ENCODE data around the gene IFNG.

The IFNG gene

DNA sequence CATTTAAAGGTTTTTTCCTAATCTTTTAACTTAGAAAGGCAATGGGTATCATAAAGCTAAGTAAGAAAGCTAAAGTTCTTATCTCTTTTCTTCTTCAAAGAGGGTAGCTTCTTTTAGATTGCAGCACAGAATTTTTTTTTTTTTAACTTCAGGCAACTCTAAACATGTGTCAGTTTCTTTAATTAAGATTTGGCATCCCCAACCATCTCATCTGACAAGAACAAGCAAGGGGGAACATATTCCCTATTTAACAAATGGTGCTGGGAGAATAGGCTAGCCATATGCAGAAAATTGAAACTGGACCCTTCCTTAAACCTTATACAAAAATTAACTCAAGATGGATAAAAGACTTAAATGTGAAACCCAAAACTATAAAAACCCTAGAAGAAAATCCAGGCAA is 14.3 kb upstream of the IFNG start:
- no peak overlapping the region for H3K4me3 ChIP-seq (ENCODE audit: low read depth, low read length, poor library complexity, severe bottlenecking)
- H3K4me1 ChIP-seq (ENCODE audit: insufficient read depth, low read length, severe bottlenecking): peaks cover 9% of the 10 kb centered on the region
- H3K9me3 ChIP-seq (ENCODE audit: low read length): no peaks in the 10 kb centered on the region
- H3K9me2 ChIP-seq (ENCODE audit: low read depth, low read length): no peaks in the 10 kb centered on the region
- TF ChIP-seq CTCF (IDR thresholded peaks at IDR 0.05; ENCODE audit: low read length): no peak
- no peak for TF ChIP-seq EZH2 (IDR thresholded peaks at IDR 0.05; ENCODE audit: borderline replicate concordance, low read length)
- H3F3A ChIP-seq (ENCODE audit: insufficient read depth, low read length): no peaks in the 10 kb centered on the region
- H2AFZ ChIP-seq (ENCODE audit: low read length): no peak overlapping the region
- no peak overlapping the region for H3K4me2 ChIP-seq (ENCODE audit: low read length)
- H4K20me1 ChIP-seq (ENCODE audit: insufficient read depth, low read length): no peaks in the 10 kb centered on the region
- H3K36me3 ChIP-seq (ENCODE audit: insufficient read depth, low read length): no peaks in the 10 kb centered on the region
- no peaks in the 10 kb centered on the region for H3K27me3 ChIP-seq (ENCODE audit: insufficient read depth, low read length)
- H3K9ac ChIP-seq (ENCODE audit: low read length): no peak overlapping the region
- no peak overlapping the region for H3K27ac ChIP-seq (ENCODE audit: low read depth, low read length, poor library complexity, severe bottlenecking)
- H3K79me2 ChIP-seq (ENCODE audit: insufficient read depth, low read length): no peaks in the 10 kb centered on the region

- H3K4me2 ChIP-seq (ENCODE audit: low read length): no peak overlapping the region
- no peaks in the 10 kb centered on the region for H3K9me3 ChIP-seq (ENCODE audit: low read length)
- no peak overlapping the region for H3K27ac ChIP-seq (ENCODE audit: low read depth, low read length, poor library complexity, severe bottlenecking)
- no peak overlapping the region for H3K4me3 ChIP-seq (ENCODE audit: low read depth, low read length, poor library complexity, severe bottlenecking)
- H3K79me2 ChIP-seq (ENCODE audit: insufficient read depth, low read length): no peaks in the 10 kb centered on the region
- TF ChIP-seq CTCF (IDR thresholded peaks at IDR 0.05; ENCODE audit: low read length) (no peak), EZH2 (IDR thresholded peaks at IDR 0.05; ENCODE audit: borderline replicate concordance, low read length) (no peak)
- H3K9ac ChIP-seq (ENCODE audit: low read length): no peak overlapping the region
- H3K9me2 ChIP-seq (ENCODE audit: low read depth, low read length): no peaks in the 10 kb centered on the region
- H4K20me1 ChIP-seq (ENCODE audit: insufficient read depth, low read length): no peaks in the 10 kb centered on the region
- peaks cover 3% of the 10 kb centered on the region for H3K4me1 ChIP-seq (ENCODE audit: insufficient read depth, low read length, severe bottlenecking)
- no peaks in the 10 kb centered on the region for H3K36me3 ChIP-seq (ENCODE audit: insufficient read depth, low read length)
- H2AFZ ChIP-seq (ENCODE audit: low read length): no peak overlapping the region
- H3F3A ChIP-seq (ENCODE audit: insufficient read depth, low read length): no peaks in the 10 kb centered on the region
- H3K27me3 ChIP-seq (ENCODE audit: insufficient read depth, low read length): no peaks in the 10 kb centered on the region
Measured at GRCh38 chr12:68170726-68171125, 11.2 kb upstream of the IFNG start.

- H3K9me2 ChIP-seq (ENCODE audit: low read depth, low read length): no peaks in the 10 kb centered on the region
- no peaks in the 10 kb centered on the region for H3K79me2 ChIP-seq (ENCODE audit: insufficient read depth, low read length)
- no peak overlapping the region for H3K4me2 ChIP-seq (ENCODE audit: low read length)
- TF ChIP-seq EZH2 (IDR thresholded peaks at IDR 0.05; ENCODE audit: borderline replicate concordance, low read length) (no peak), CTCF (IDR thresholded peaks at IDR 0.05; ENCODE audit: low read length) (no peak)
- H3F3A ChIP-seq (ENCODE audit: insufficient read depth, low read length): no peaks in the 10 kb centered on the region
- no peak overlapping the region for H3K9ac ChIP-seq (ENCODE audit: low read length)
- H3K4me1 ChIP-seq (ENCODE audit: insufficient read depth, low read length, severe bottlenecking): no peaks in the 10 kb centered on the region
- no peak overlapping the region for H3K27ac ChIP-seq (ENCODE audit: low read depth, low read length, poor library complexity, severe bottlenecking)
- no peak overlapping the region for H3K4me3 ChIP-seq (ENCODE audit: low read depth, low read length, poor library complexity, severe bottlenecking)
- no peak overlapping the region for H2AFZ ChIP-seq (ENCODE audit: low read length)
- no peaks in the 10 kb centered on the region for H3K9me3 ChIP-seq (ENCODE audit: low read length)
- no peaks in the 10 kb centered on the region for H3K27me3 ChIP-seq (ENCODE audit: insufficient read depth, low read length)
- H3K36me3 ChIP-seq (ENCODE audit: insufficient read depth, low read length): no peaks in the 10 kb centered on the region
- H4K20me1 ChIP-seq (ENCODE audit: insufficient read depth, low read length): no peaks in the 10 kb centered on the region
Measured at GRCh38 chr12:68169213-68169889, 9.8 kb upstream of the IFNG start.
